ENCODE data around the gene APOL2.
"Not testable (repeated sequence)": the region's sequence is repeated elsewhere in the genome, so short reads cannot be mapped to it uniquely, and the experiment has no call there.

The APOL2 gene

GRCh38 chr22:36271951-36272350, 32.6 kb upstream of the APOL2 start:
- H3K4me1 Mint-ChIP-seq, H3K27ac Mint-ChIP-seq, H3K4me3 Mint-ChIP-seq, ATAC-seq, H3K9me3 Mint-ChIP-seq, H3K27me3 Mint-ChIP-seq: not testable (repeated sequence)
- H3K36me3 Mint-ChIP-seq, result peaks cover 17% of the 10 kb centered on the region

DNA sequence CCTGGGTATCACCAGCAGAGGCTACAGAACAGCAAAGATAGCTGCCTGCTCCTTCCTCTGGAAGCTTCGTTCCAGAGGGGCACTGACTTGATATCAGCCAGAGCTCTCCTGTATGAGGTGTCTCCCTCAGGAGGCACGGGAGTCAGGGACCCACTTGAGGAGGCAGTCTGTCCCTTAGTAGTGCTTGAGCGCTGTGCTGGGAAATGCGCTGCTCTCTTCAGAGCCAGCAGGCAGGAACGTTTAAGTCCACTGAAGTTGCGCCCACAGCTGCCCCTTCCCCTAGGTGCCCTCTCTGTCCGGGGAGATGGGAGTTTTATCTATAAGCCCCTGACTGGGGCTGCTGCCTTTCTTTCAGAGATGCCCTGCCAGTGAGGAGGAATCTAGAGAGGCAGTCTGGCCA, 31.9 kb upstream of the APOL2 start:
- H3K27me3 Mint-ChIP-seq, H3K27ac Mint-ChIP-seq, H3K4me3 Mint-ChIP-seq, H3K4me1 Mint-ChIP-seq, ATAC-seq, H3K9me3 Mint-ChIP-seq: not testable (repeated sequence)
- H3K36me3 Mint-ChIP-seq, result peaks cover 24% of the 10 kb centered on the region

DNA sequence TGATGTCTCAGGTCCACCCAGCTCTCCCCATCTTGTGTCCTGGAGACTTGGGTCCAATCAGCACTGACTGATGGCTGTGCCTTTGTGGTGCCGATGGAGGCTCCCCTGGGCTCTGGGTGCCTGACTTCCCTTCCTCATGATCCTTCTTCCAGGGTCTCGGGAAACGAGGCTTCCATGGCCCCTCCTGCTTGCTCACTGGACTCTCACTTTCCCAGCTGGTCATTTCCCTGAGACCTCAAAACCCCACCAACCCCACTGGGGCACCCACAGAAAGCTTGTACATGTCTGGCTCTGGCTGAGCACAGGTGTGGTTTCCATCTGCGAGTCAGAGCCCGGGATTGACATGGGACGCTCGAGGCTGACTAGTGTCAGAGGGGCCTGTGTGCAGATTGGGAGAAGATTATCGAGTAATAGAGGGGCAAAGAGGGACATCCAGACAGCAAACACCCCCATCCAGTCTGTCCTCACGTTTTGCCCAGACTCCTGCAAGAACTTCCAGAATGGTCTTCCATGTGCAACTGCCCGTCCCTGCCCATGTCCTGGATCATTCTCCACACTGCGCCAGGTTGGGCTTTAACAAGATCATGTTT, 28.7 kb upstream of the APOL2 start:
- no peaks in the 10 kb centered on the region for H3K27me3 Mint-ChIP-seq
- no peak overlapping the region for H3K4me3 Mint-ChIP-seq
- H3K9me3 Mint-ChIP-seq, result no peaks in the 10 kb centered on the region
- H3K36me3 Mint-ChIP-seq, result peaks cover 50% of the 10 kb centered on the region
- no peak overlapping the region for H3K27ac Mint-ChIP-seq
- H3K4me1 Mint-ChIP-seq, result no peaks in the 10 kb centered on the region
- ATAC-seq, result no peak

- ATAC-seq, result no peak
- Mint-ChIP-seq H3K9me3 (no peaks in the 10 kb centered on the region), H3K27me3 (no peaks in the 10 kb centered on the region), H3K36me3 (peaks cover 60% of the 10 kb centered on the region), H3K4me1 (no peaks in the 10 kb centered on the region), H3K27ac (no peak overlapping the region), H3K4me3 (no peak overlapping the region)
Observed at GRCh38 chr22:36267058-36267457, 27.7 kb upstream of the APOL2 start.

DNA sequence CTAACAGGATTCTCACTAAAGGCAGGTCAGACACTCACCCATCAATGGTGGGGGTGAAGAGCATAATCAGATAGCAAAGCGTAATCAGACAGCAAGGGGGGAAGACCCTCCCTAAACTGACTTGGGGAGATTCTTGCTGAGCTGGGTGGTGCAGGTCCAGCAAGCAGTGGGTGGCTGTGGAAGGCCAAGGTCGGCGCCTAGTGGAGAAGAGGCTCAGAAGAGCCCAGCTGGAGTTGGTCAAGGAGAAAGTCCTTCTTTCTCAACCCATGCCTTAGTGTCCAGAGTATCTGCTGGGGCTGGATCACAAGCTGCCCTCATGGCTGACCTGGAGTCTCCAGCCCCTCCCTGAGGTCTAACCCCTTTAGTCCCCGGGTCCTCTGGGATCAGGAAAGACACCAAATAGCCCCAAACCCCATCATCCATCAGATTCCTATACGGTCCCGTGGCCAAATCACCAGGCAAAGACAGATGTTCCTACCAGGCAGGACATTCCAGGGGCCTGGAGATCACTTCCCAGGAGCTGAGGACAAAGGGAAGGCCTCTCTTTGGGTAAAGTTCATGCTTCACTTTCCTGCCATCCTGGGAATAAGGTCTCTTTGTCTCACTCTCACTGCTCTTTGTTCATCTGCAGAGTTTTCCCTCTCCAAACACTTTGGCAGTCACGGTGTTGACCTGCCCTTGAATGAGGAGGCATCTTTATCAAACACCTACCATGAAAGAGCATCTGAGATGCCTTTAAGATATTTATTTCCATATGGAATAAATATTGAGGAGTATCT, 24.7 kb upstream of the APOL2 start:
- H3K9me3 Mint-ChIP-seq, H3K4me3 Mint-ChIP-seq, H3K27me3 Mint-ChIP-seq, H3K4me1 Mint-ChIP-seq, ATAC-seq: not testable (repeated sequence)
- peak overlapping the region; percentile 3 for H3K27ac Mint-ChIP-seq
- H3K36me3 Mint-ChIP-seq, result peaks cover 64% of the 10 kb centered on the region

DNA sequence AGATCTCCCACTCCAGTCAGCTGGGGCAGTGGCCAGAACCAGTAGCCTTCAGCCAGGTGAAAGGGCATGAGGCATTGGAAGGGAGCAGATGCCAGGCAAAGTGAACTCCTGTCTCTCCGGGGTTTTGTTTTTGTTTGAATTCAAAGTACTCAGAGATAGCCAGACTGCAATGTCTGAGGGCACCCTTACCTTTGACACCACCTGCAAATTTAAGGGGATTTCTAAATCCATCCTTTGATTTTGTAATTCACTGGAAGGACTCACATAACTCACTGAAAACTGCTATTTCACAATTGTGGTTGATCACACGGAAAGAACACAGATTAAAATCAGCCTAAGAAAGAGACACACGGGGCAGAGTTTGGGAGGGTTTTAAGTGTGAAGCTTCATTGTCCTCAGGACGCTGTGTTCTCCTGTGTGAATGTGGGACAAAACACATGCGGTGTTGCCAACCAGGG, 23.9 kb upstream of the APOL2 start:
- not testable (repeated sequence) for H3K4me3 Mint-ChIP-seq, H3K27me3 Mint-ChIP-seq, H3K4me1 Mint-ChIP-seq, H3K9me3 Mint-ChIP-seq, ATAC-seq
- Mint-ChIP-seq H3K27ac (peak overlapping the region; percentile 3), H3K36me3 (peaks cover 66% of the 10 kb centered on the region)

GRCh38 chr22:36262307-36262706, 23.0 kb upstream of the APOL2 start:
- not testable (repeated sequence) for ATAC-seq, H3K9me3 Mint-ChIP-seq, H3K27me3 Mint-ChIP-seq, H3K27ac Mint-ChIP-seq, H3K4me3 Mint-ChIP-seq
- peaks cover 65% of the 10 kb centered on the region for H3K36me3 Mint-ChIP-seq
- H3K4me1 Mint-ChIP-seq, result peaks cover 14% of the 10 kb centered on the region

DNA sequence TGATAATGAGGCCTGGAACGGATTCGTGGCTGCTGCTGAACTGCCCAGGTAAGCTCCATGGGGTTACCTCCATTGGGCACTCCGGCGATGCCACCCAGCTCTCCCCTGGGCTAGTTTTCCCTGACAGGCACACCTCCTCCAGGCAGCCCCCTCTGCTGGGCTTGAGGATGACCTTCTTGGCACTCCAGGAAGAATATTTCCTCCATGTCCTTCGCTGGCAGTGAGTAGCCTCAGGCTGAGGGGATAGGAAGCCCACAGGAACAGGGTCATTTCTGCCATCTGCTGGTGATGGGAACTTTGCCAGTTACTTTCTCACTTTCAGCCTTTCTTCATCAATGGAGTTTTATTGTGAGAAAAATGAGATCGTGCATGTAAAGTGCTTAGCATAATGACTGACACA, 22.3 kb upstream of the APOL2 start:
- peaks cover 14% of the 10 kb centered on the region for H3K4me1 Mint-ChIP-seq
- peaks cover 59% of the 10 kb centered on the region for H3K36me3 Mint-ChIP-seq
- not testable (repeated sequence) for H3K9me3 Mint-ChIP-seq, ATAC-seq, H3K27ac Mint-ChIP-seq, H3K27me3 Mint-ChIP-seq, H3K4me3 Mint-ChIP-seq

GRCh38 chr22:36259615-36260300, 20.4 kb upstream of the APOL2 start:
- peaks cover 39% of the 10 kb centered on the region for H3K36me3 Mint-ChIP-seq

DNA sequence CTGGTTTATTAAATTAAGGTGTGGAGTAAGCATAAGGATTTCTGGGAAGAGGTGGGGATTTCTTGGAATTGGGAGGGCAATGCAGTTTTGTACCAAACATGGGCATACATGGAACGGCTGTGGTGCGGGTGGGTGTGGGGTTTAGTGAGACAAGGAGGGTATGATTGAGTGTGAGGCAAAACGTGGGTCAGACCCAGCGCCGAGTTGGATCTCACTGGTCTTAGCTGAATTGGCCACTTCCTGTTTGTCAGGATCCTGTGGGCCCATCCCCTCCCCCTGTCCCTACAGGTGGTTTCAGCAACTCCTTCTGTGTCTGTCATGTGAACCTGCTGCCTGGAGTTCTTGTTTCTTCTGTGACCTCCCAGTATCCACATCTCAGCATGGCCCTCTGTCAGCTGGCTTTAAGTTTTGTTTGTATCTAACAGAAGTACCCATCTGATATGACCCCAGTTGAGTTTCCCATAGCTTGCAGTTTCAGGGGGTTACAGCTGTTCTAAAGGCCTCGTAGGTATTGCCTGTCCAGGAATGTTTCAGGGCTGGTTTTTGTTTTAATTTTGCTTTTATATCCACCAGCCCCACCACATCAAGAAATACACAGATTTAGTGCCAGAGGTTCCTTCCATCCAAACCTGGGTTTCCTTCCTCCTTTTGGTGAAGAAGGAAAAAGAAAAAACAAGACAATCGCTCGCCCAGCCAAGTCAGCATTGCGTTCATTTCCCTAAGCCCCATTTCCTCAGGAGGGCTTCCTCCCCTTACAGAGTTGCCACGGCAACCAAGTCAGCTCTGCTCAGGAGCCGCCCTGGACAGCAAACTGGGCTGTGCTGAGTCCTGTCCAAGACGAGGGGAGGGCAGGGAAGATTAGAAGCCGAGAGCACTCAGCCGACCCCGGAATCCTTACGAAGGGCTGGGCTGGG, 19.6 kb upstream of the APOL2 start:
- Mint-ChIP-seq H3K9me3 (no peaks in the 10 kb centered on the region), H3K27me3 (no peaks in the 10 kb centered on the region), H3K4me3 (no peak overlapping the region), H3K4me1 (peaks cover 35% of the 10 kb centered on the region), H3K27ac (peak overlapping the region; percentile 45), H3K36me3 (peaks cover 38% of the 10 kb centered on the region)
- peak; percentile 62 for ATAC-seq

More at GRCh38 chr22:36259615-36260300, 20.4 kb upstream of the APOL2 start:
- H3K27ac Mint-ChIP-seq, result no peak overlapping the region
- no peaks in the 10 kb centered on the region for H3K27me3 Mint-ChIP-seq
- no peak overlapping the region for H3K4me3 Mint-ChIP-seq
- peaks cover 28% of the 10 kb centered on the region for H3K4me1 Mint-ChIP-seq
- no peaks in the 10 kb centered on the region for H3K9me3 Mint-ChIP-seq
- no peak for ATAC-seq

- Mint-ChIP-seq H3K27ac (peak overlapping the region; percentile 45), H3K36me3 (peaks cover 30% of the 10 kb centered on the region), H3K9me3 (no peaks in the 10 kb centered on the region), H3K4me1 (peaks cover 44% of the 10 kb centered on the region), H3K4me3 (no peak overlapping the region), H3K27me3 (no peaks in the 10 kb centered on the region)
- no peak for ATAC-seq
Observed at GRCh38 chr22:36257948-36258670, 18.8 kb upstream of the APOL2 start.

- no peaks in the 10 kb centered on the region for H3K27me3 Mint-ChIP-seq
- no peak overlapping the region for H3K4me3 Mint-ChIP-seq
- H3K4me1 Mint-ChIP-seq, result peaks cover 52% of the 10 kb centered on the region
- ATAC-seq, result no peak
- no peak overlapping the region for H3K27ac Mint-ChIP-seq
- no peaks in the 10 kb centered on the region for H3K9me3 Mint-ChIP-seq
- peaks cover 22% of the 10 kb centered on the region for H3K36me3 Mint-ChIP-seq
Observed at GRCh38 chr22:36257308-36257707, 18.0 kb upstream of the APOL2 start.

DNA sequence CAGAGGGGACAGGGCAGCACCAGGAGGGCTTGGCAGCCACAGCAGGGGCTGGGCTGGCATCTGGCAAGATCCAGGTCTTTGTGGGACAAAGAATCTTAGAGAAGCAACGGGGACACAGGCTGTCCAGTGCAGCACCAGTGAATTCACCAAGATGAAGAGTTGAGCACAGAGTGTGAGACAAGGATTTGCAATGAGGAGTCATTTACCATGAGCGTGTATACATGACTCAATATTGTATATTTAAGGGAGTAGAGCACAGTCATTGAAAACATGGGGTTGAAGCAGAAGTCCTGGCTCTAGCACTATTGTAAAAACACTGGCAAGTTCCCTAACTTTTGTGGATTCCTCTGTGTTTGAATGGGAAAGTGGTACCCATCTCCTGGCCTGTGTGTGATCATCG, 17.2 kb upstream of the APOL2 start:
- Mint-ChIP-seq H3K27me3 (no peaks in the 10 kb centered on the region), H3K4me3 (no peak overlapping the region), H3K9me3 (no peaks in the 10 kb centered on the region), H3K4me1 (peaks cover 60% of the 10 kb centered on the region), H3K36me3 (peaks cover 15% of the 10 kb centered on the region), H3K27ac (no peak overlapping the region)
- ATAC-seq, result no peak

- H3K27me3 Mint-ChIP-seq, H3K27ac Mint-ChIP-seq, H3K4me3 Mint-ChIP-seq, ATAC-seq, H3K9me3 Mint-ChIP-seq: not testable (repeated sequence)
- Mint-ChIP-seq H3K36me3 (peaks cover 15% of the 10 kb centered on the region), H3K4me1 (peaks cover 62% of the 10 kb centered on the region)
Observed at GRCh38 chr22:36255572-36255971, 16.2 kb upstream of the APOL2 start.

Data from stimulated activated memory B cell treated with anti-CD40 and anti-IgM and Interleukin-4, amounts not matched to agents 10 μg/mL and 1 μg/mL and 100 μg/mL, for 72 hours (primary cell).